Uterus (tissue), 2 donors: ENCODE measurements around the gene SMIM7.

Experiments
- CTCF ChIP-seq, 4 experiments: fragments of 200-600 bp in 2 of 4; fragments of 450-650 bp in 2 of 4; sonication (generic) in 2 of 4; IDR thresholded peaks; one replicate each; pipeline ENCODE4 v1.5.1; 2016 to 2019; ENCODE audit warnings: antibody characterized with exemption in 4 of 4, mild to moderate bottlenecking in 2 of 4, moderate library complexity in 1 of 4
- POLR2A ChIP-seq, 2 donors: fragments of 450-650 bp; IDR thresholded peaks; one replicate each; pipeline ENCODE4 v1.6.1; 2016; ENCODE audit warnings: antibody characterized with exemption in 2 of 2, mild to moderate bottlenecking in 1 of 2, moderate library complexity in 1 of 2

- no peak for TF ChIP-seq CTCF (IDR thresholded peaks at IDR 0.05)
- no peak for TF ChIP-seq POLR2A (IDR thresholded peaks at IDR 0.05)
These were observed 48.8 kb downstream of the SMIM7 start for GRCh38 chr19:16611121-16611520.
